ENCODE measurements around the gene CCDC149. TPM values are rescaled to one million over a fixed set of nuclear protein-coding genes. Genes with fewer than 3 reads are reported as not detected.

Gene CCDC149
- total RNA-seq, 1 donor from 2014 or later: 10.2 TPM

DNA sequence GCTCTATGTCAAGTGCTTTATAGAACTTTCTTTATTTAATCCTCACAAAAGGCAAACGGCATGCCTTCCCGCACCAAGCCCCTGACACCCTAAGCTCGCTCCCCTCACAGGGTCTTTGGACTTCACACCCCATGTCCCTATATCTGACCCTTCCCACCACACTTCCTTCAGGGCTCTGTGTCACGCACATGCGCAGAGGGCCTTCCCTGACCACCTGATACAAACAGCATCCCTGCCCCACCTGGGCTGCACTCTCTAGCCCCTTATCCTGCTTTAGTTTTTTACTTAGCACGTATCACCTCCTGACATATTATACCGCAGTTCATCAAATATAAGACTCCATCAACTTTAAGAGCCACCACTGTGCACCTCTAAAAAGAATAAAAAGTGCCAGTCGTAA is 67.7 kb downstream of the CCDC149 start:
- no peak for FAIRE-seq
- peaks cover 5% of the 10 kb centered on the region for H3K36me3 Mint-ChIP-seq (ENCODE audit: low read depth, unreplicated experiment)
- H3K4me3 Mint-ChIP-seq (ENCODE audit: unreplicated experiment): no peak overlapping the region
- Histone ChIP-seq H3K9ac (ENCODE audit: low read length) (no peak overlapping the region), H3K27ac (ENCODE audit: low read depth, low read length) (no peak overlapping the region), H3K36me3 (ENCODE audit: insufficient read depth, low read length) (no peaks in the 10 kb centered on the region), H3K4me1 (ENCODE audit: insufficient read depth, low read length) (no peaks in the 10 kb centered on the region), H3K9me3 (ENCODE audit: insufficient read depth, low read depth, low read length) (no peaks in the 10 kb centered on the region), H3K79me2 (ENCODE audit: insufficient read depth, low read length) (no peaks in the 10 kb centered on the region), H3K27me3 (ENCODE audit: insufficient read depth, low read length) (no peaks in the 10 kb centered on the region), H4K20me1 (ENCODE audit: insufficient read depth, low read length) (no peaks in the 10 kb centered on the region), H3K4me3 (ENCODE audit: insufficient read depth, low read depth, low read length) (no peak overlapping the region), H2AFZ (ENCODE audit: low read depth, low read length) (no peak overlapping the region), H3K4me2 (ENCODE audit: low read length) (no peak overlapping the region)
- TF ChIP-seq EZH2 (IDR thresholded peaks at IDR 0.05; ENCODE audit: insufficient read depth, low read length) (no peak), CTCF (IDR thresholded peaks at IDR 0.05; ENCODE audit: insufficient read depth, low read depth, low read length) (no peak)
- no peak overlapping the region for H3K27ac Mint-ChIP-seq (ENCODE audit: unreplicated experiment)
- H3K9me3 Mint-ChIP-seq (ENCODE audit: unreplicated experiment): no peaks in the 10 kb centered on the region
- peaks cover 3% of the 10 kb centered on the region for H3K4me1 Mint-ChIP-seq (ENCODE audit: low read depth, unreplicated experiment)
- no peaks in the 10 kb centered on the region for H3K27me3 Mint-ChIP-seq (ENCODE audit: low read depth, unreplicated experiment)
- no peak for DNase-seq (ENCODE audit: low read depth)

GRCh38 chr4:24843096-24843495 is 69.7 kb downstream of the CCDC149 start:
- no peaks in the 10 kb centered on the region for H4K20me1 ChIP-seq (ENCODE audit: insufficient read depth, low read length)
- no peaks in the 10 kb centered on the region for H3K79me2 ChIP-seq (ENCODE audit: insufficient read depth, low read length)
- no peaks in the 10 kb centered on the region for H3K36me3 ChIP-seq (ENCODE audit: insufficient read depth, low read length)
- H3K4me1 Mint-ChIP-seq (ENCODE audit: low read depth, unreplicated experiment): no peaks in the 10 kb centered on the region
- DNase-seq (ENCODE audit: low read depth) (no peak), FAIRE-seq (no peak)
- H3K27me3 ChIP-seq (ENCODE audit: insufficient read depth, low read length): no peaks in the 10 kb centered on the region
- H3K4me3 Mint-ChIP-seq (ENCODE audit: unreplicated experiment): no peak overlapping the region
- H3K9me3 Mint-ChIP-seq (ENCODE audit: unreplicated experiment): no peaks in the 10 kb centered on the region
- H3K27ac ChIP-seq (ENCODE audit: low read depth, low read length): no peak overlapping the region
- H3K9ac ChIP-seq (ENCODE audit: low read length): no peak overlapping the region
- H3K4me3 ChIP-seq (ENCODE audit: insufficient read depth, low read depth, low read length): no peak overlapping the region
- no peak overlapping the region for H3K4me2 ChIP-seq (ENCODE audit: low read length)
- H2AFZ ChIP-seq (ENCODE audit: low read depth, low read length): no peak overlapping the region
- TF ChIP-seq CTCF (IDR thresholded peaks at IDR 0.05; ENCODE audit: insufficient read depth, low read depth, low read length) (no peak), EZH2 (IDR thresholded peaks at IDR 0.05; ENCODE audit: insufficient read depth, low read length) (no peak)
- no peak overlapping the region for H3K27ac Mint-ChIP-seq (ENCODE audit: unreplicated experiment)
- no peaks in the 10 kb centered on the region for H3K9me3 ChIP-seq (ENCODE audit: insufficient read depth, low read depth, low read length)
- H3K36me3 Mint-ChIP-seq (ENCODE audit: low read depth, unreplicated experiment): peaks cover 5% of the 10 kb centered on the region
- H3K27me3 Mint-ChIP-seq (ENCODE audit: low read depth, unreplicated experiment): no peaks in the 10 kb centered on the region
- H3K4me1 ChIP-seq (ENCODE audit: insufficient read depth, low read length): no peaks in the 10 kb centered on the region

- Histone ChIP-seq H3K36me3 (ENCODE audit: insufficient read depth, low read length) (no peaks in the 10 kb centered on the region), H3K79me2 (ENCODE audit: insufficient read depth, low read length) (no peaks in the 10 kb centered on the region), H3K4me1 (ENCODE audit: insufficient read depth, low read length) (no peaks in the 10 kb centered on the region), H3K9ac (ENCODE audit: low read length) (no peak overlapping the region), H3K9me3 (ENCODE audit: insufficient read depth, low read depth, low read length) (no peaks in the 10 kb centered on the region), H2AFZ (ENCODE audit: low read depth, low read length) (no peak overlapping the region), H3K27ac (ENCODE audit: low read depth, low read length) (no peak overlapping the region), H4K20me1 (ENCODE audit: insufficient read depth, low read length) (no peaks in the 10 kb centered on the region), H3K4me2 (ENCODE audit: low read length) (no peak overlapping the region), H3K4me3 (ENCODE audit: insufficient read depth, low read depth, low read length) (no peak overlapping the region), H3K27me3 (ENCODE audit: insufficient read depth, low read length) (no peaks in the 10 kb centered on the region)
- H3K9me3 Mint-ChIP-seq (ENCODE audit: unreplicated experiment): no peaks in the 10 kb centered on the region
- FAIRE-seq (no peak), DNase-seq (ENCODE audit: low read depth) (no peak)
- H3K27me3 Mint-ChIP-seq (ENCODE audit: low read depth, unreplicated experiment): no peaks in the 10 kb centered on the region
- no peaks in the 10 kb centered on the region for H3K4me1 Mint-ChIP-seq (ENCODE audit: low read depth, unreplicated experiment)
- H3K4me3 Mint-ChIP-seq (ENCODE audit: unreplicated experiment): no peak overlapping the region
- no peak for TF ChIP-seq CTCF (IDR thresholded peaks at IDR 0.05; ENCODE audit: insufficient read depth, low read depth, low read length)
- no peak for TF ChIP-seq EZH2 (IDR thresholded peaks at IDR 0.05; ENCODE audit: insufficient read depth, low read length)
- H3K36me3 Mint-ChIP-seq (ENCODE audit: low read depth, unreplicated experiment): peaks cover 10% of the 10 kb centered on the region
- no peak overlapping the region for H3K27ac Mint-ChIP-seq (ENCODE audit: unreplicated experiment)
These were observed 70.5 kb downstream of the CCDC149 start for GRCh38 chr4:24842356-24842755.

Measured in astrocyte (in vitro differentiated cells and primary cell).